ENCODE data around the gene DNHD1.

DNA sequence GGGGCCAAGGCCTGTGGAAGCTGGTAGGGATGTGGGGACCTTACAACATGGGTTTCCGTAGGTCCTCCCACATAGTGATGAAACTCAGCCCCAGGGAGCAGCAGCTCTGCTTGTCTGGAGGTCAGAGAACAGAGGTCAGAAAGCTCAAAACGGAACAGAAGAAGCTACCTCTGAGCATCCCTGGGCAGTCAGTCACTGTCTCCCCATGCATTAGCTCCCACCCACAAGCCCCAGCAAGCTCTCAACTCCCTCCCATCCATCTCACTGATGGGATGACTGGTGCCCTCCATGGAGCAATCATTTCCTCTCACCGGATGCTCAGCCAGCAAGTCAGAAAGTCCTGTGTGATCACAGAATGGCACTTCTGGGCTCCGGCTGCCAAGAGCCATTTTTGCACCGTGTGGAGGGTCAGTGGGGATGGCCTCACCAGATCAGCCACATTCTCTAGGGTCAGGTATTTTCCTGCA lies 120.3 kb downstream of the DNHD1 start:
- TF ChIP-seq RBFOX2 (IDR thresholded peaks at IDR 0.05; ENCODE audit: low read depth, low read length) (no peak), BHLHE40 (IDR thresholded peaks at IDR 0.05; ENCODE audit: low read length) (no peak), JUNB (CRISPR knock-in tag; IDR thresholded peaks at IDR 0.05; ENCODE audit: borderline replicate concordance) (no peak), SP2 (CRISPR knock-in tag; IDR thresholded peaks at IDR 0.05) (no peak), TAF1 (CRISPR knock-in tag; IDR thresholded peaks at IDR 0.05) (no peak), ZNF709 (CRISPR knock-in tag; IDR thresholded peaks at IDR 0.05) (no peak), XRCC5 (optimal IDR thresholded peaks at IDR 0.05; ENCODE audit: low read length) (no peak), GABPA (IDR thresholded peaks at IDR 0.05; ENCODE audit: low read depth, low read length) (no peak), GABPA (CRISPR knock-in tag; IDR thresholded peaks at IDR 0.05; ENCODE audit: low read depth) (no peak), MYC (CRISPR knock-in tag; IDR thresholded peaks at IDR 0.05; ENCODE audit: borderline replicate concordance) (no peak)
- TF ChIP-seq, protein P1, sequence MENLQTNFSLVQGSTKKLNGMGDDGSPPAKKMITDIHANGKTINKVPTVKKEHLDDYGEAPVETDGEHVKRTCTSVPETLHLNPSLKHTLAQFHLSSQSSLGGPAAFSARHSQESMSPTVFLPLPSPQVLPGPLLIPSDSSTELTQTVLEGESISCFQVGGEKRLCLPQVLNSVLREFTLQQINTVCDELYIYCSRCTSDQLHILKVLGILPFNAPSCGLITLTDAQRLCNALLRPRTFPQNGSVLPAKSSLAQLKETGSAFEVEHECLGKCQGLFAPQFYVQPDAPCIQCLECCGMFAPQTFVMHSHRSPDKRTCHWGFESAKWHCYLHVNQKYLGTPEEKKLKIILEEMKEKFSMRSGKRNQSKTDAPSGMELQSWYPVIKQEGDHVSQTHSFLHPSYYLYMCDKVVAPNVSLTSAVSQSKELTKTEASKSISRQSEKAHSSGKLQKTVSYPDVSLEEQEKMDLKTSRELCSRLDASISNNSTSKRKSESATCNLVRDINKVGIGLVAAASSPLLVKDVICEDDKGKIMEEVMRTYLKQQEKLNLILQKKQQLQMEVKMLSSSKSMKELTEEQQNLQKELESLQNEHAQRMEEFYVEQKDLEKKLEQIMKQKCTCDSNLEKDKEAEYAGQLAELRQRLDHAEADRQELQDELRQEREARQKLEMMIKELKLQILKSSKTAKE (CRISPR knock-in tag; IDR thresholded peaks at IDR 0.05; ENCODE audit: borderline replicate concordance), result no peak

Measured in HepG2 (cell line).